GM23338 (cell line): ENCODE results near the gene ALMS1.

Experiments
- CREB1 ChIP-seq: fragments of 250-450 bp; sonication (Bioruptor Pico); IDR thresholded peaks from 2 replicates; pipeline ENCODE4 v1.5.0; 2020; ENCODE audit warnings: low read depth, mild to moderate bottlenecking, moderate library complexity
- CTCF ChIP-seq, 2 experiments: fragments of 200-600 bp in 1 of 2; sonication (generic) in 1 of 2; conservative IDR thresholded peaks; 2 replicates each; pipeline versions ENCODE4 v1.5.1 to v1.6.1; 2016 to 2017; ENCODE audit warnings: antibody characterized with exemption in 2 of 2, low read depth in 2 of 2, mild to moderate bottlenecking in 2 of 2, moderate library complexity in 1 of 2
- ETS1 ChIP-seq: IDR thresholded peaks from 2 replicates; pipeline ENCODE4 v1.6.1; 2016; ENCODE audit warnings: antibody characterized with exemption
- EZH2 ChIP-seq: fragments of 200-600 bp; sonication (generic); IDR thresholded peaks from one replicate; pipeline ENCODE4 v1.8.0; 2017; ENCODE audit warnings: antibody characterized with exemption, mild to moderate bottlenecking, low read depth; ENCODE audit not compliant: unreplicated experiment
- EZH2phosphoT487 ChIP-seq: fragments of 200-600 bp; sonication (generic); IDR thresholded peaks from one replicate; pipeline ENCODE4 v1.8.1; 2018; ENCODE audit warnings: antibody characterized with exemption; ENCODE audit not compliant: unreplicated experiment
- JUNB ChIP-seq: IDR thresholded peaks from one replicate; pipeline ENCODE4 v1.6.1; 2016; ENCODE audit warnings: antibody characterized with exemption; ENCODE audit not compliant: unreplicated experiment
- NANOG ChIP-seq: IDR thresholded peaks from 2 replicates; pipeline ENCODE4 v1.6.1; 2016; ENCODE audit warnings: antibody characterized with exemption, borderline replicate concordance
- POLR2AphosphoS5 ChIP-seq: IDR thresholded peaks from 2 replicates; pipeline ENCODE4 v1.6.1; 2016; ENCODE audit warnings: antibody characterized with exemption, low read depth
- REST ChIP-seq: IDR thresholded peaks from one replicate; pipeline ENCODE4 v1.6.1; 2018; ENCODE audit warnings: antibody characterized with exemption; ENCODE audit not compliant: unreplicated experiment
- STAT1 ChIP-seq: IDR thresholded peaks from one replicate; pipeline ENCODE4 v1.6.1; 2016; ENCODE audit warnings: antibody characterized with exemption; ENCODE audit not compliant: unreplicated experiment
- ZNF331 ChIP-seq: fragments of 250-450 bp; sonication (Bioruptor Pico); IDR thresholded peaks from 2 replicates; pipeline ENCODE4 v1.5.0; 2020; ENCODE audit warnings: low read depth, mild to moderate bottlenecking, moderate library complexity

- TF ChIP-seq CTCF (conservative IDR thresholded peaks at IDR 0.05; ENCODE audit: low read depth in 2 of 2) (no peak), EZH2 (no peak), ZNF331 (CRISPR knock-in tag) (no peak), JUNB (no peak), EZH2phosphoT487 (no peak), REST (no peak), ETS1 (no peak), POLR2AphosphoS5 (no peak), CREB1 (no peak), STAT1 (no peak), NANOG (no peak)
These were observed 102.4 kb downstream of the ALMS1 start for GRCh38 chr2:73488079-73488478.
